ENCODE measurements around the gene ADD3. TPM values are rescaled to one million over a fixed set of nuclear protein-coding genes. Genes with fewer than 3 reads are reported as not detected.

ADD3 gene
- total RNA-seq, 2 experiments from 2014 or later: 212 to 227 TPM

DNA sequence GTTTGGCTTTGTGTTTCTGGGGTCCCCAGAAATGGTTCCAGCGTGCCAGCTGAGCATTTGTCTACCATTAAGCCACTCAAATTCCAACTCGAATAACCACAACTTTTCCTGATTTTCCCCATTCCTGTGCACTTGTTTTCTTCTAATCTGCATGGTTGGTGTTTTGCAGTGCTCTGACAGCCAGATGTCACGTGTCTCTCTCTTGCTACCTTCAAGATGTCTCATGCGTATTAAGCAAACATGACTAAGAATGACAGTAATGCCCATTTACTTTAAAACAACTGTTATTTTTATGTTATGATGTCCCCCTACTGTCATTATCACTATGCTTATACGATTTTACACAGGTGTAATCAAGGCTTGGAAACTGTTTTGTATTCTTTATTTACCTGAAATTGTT, 164.4 kb downstream of the ADD3 start:
- no peak overlapping the region for H3K27ac Mint-ChIP-seq
- H3K4me1 Mint-ChIP-seq: peaks cover 23% of the 10 kb centered on the region
- POLR2A ChIA-PET: interaction anchor here (0.6 to 0.7 kb wide), 2 partner anchors 11 to 219 kb away, joined by 4 to 6 read pairs; no protein-coding TSS in a partner anchor
- ATAC-seq (ENCODE audit: low read depth) (no peak), DNase-seq (no peak)
- no peak overlapping the region for H3K4me3 Mint-ChIP-seq
- no peaks in the 10 kb centered on the region for H3K9me3 Mint-ChIP-seq
- no peaks in the 10 kb centered on the region for H3K36me3 Mint-ChIP-seq
- peaks cover 83% of the 10 kb centered on the region for H3K27me3 Mint-ChIP-seq

DNA sequence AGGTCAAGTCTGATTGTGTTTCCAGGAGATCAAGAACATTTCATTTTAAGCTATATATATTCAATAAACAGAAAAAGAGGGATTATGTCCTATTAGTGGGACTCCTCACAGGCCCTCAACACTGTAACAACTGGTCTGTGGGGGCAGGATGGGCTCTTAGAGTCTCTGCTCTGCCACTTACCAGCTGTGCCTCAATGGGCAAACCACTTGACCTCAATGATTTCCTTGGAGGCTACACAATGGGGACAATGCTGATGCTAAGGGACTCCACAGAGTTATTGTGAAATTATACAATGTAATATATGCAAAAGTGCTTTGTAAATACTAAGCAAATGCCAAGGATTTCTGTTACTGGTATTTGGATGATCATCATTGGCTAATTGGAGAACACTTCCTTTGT, 166.4 kb downstream of the ADD3 start:
- ATAC-seq (ENCODE audit: low read depth) (no peak), DNase-seq (no peak)
- H3K27ac Mint-ChIP-seq: no peak overlapping the region
- no peaks in the 10 kb centered on the region for H3K9me3 Mint-ChIP-seq
- POLR2A ChIA-PET: no interaction called here
- peaks cover 81% of the 10 kb centered on the region for H3K27me3 Mint-ChIP-seq
- no peak overlapping the region for H3K4me3 Mint-ChIP-seq
- peaks cover 14% of the 10 kb centered on the region for H3K4me1 Mint-ChIP-seq
- no peaks in the 10 kb centered on the region for H3K36me3 Mint-ChIP-seq

DNA sequence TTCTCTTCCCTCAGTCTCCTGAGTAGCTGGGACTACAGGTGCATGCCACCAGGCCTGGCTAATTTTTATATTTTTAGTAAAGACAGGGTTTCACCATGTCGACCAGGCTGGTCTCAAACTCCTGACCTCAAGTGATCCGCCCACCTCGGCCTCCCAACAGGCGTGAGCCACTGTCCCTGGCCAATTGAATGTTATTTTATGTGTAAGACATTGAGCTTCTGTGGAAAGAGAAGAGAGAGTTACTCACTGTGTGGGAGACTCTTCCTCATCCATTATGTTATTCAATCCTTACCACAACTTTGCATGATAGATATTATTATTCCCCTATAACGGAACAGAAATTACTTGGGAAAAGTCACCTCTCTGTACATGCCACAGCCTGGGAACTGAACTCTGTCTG, 167.0 kb downstream of the ADD3 start:
- ATAC-seq (ENCODE audit: low read depth) (no peak), DNase-seq (no peak)
- Mint-ChIP-seq H3K4me3 (no peak overlapping the region), H3K4me1 (peaks cover 14% of the 10 kb centered on the region), H3K27ac (no peak overlapping the region), H3K9me3 (no peaks in the 10 kb centered on the region), H3K27me3 (peaks cover 79% of the 10 kb centered on the region), H3K36me3 (no peaks in the 10 kb centered on the region)
- POLR2A ChIA-PET: no interaction called here

DNA sequence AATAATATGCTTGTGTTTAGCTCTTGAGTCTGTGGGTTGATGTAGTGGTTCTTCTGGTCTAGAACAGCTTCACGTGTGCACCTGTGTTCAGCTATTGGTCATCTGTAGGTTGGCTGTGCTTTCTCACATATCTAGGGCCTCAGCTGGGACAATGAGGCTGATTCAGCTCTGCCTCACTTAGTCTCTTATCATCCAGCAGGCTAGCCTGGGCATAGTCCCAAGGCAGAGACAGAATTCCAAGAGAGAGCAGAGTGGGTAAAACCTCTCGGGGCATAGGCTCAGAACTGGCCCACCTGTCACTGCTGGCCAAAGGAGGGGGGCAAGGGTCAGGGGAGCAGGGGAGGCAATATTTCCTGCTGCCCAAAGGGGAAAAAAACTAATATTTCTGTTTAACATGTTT, 167.6 kb downstream of the ADD3 start:
- peaks cover 14% of the 10 kb centered on the region for H3K4me1 Mint-ChIP-seq
- POLR2A ChIA-PET: no interaction called here
- ATAC-seq (ENCODE audit: low read depth) (no peak), DNase-seq (no peak)
- H3K9me3 Mint-ChIP-seq: no peaks in the 10 kb centered on the region
- no peaks in the 10 kb centered on the region for H3K36me3 Mint-ChIP-seq
- no peak overlapping the region for H3K27ac Mint-ChIP-seq
- H3K27me3 Mint-ChIP-seq: peaks cover 75% of the 10 kb centered on the region
- no peak overlapping the region for H3K4me3 Mint-ChIP-seq

DNA sequence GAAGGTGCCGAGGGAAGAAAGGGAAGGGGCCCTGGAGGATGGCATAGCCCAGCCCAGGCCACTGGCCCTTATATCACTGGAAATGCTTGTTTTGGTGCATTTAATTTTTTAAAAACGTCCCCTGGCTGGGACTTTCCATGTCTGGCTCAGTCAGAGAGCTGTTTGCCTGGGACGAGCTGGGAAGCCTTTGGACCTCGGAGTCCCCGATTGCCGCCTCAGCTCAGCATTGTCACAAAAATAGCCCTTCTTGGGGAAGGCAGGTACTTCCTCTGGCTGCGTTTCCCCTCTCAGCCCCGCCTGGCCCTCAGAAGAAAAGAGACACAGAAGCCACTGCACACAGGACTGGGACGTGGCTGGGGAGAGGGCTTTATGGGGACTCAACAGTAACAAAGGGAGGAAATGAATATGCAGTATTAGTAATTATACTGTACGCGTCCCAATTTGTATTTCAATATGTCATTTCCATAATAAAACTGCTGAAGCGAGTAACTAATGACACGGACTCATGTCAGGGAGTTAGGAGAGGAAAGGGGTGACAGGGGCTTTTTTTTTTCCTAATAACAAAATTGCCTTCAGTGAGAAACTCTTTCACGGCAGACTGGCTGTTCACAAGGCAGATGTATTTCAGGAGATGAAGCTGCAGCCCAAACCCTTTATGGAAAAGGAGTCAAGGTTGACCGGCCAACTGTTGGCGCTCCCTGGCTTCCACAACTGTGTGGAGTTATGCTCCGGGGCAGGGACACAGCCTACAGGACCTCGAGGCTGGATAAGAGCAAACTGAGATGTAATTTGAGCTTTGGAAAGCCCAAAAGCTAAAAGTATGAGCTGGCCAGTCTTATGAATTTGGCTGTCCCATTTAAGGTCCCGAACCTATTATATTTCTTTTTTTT, 168.6 kb downstream of the ADD3 start:
- Mint-ChIP-seq H3K27me3 (peaks cover 65% of the 10 kb centered on the region), H3K4me1 (peaks cover 9% of the 10 kb centered on the region), H3K4me3 (peak overlapping the region; percentile 22), H3K9me3 (no peaks in the 10 kb centered on the region), H3K36me3 (no peaks in the 10 kb centered on the region), H3K27ac (no peak overlapping the region)
- DNase-seq: no peak
- POLR2A ChIA-PET: no interaction called here
- no peak for ATAC-seq (ENCODE audit: low read depth)

DNA sequence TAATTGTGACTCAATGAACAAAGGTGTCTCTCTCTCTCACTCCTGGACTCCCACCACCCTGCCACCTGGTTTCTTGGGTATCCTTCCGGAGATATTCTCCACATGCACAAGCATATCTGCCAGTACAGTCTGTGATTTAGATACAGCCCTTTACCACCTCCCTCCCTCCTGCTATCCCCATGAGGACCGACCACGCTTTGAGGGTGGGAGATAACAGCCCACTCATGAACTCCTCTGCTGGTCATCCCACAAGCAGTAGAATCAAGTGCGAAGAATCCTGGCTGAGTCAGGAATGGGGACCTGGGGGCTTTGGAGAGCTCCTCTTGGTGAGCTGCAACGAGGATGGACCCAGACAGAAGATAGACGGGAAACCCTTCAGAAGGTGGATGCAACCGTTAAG, 171.4 kb downstream of the ADD3 start:
- H3K9me3 Mint-ChIP-seq: no peaks in the 10 kb centered on the region
- peaks cover 9% of the 10 kb centered on the region for H3K4me1 Mint-ChIP-seq
- POLR2A ChIA-PET: interaction anchor here (0.7 kb wide), 2 partner anchors 14 to 162 kb away, joined by 3 read pairs; no protein-coding TSS in a partner anchor
- no peak for DNase-seq
- H3K4me3 Mint-ChIP-seq: no peak overlapping the region
- no peak overlapping the region for H3K27ac Mint-ChIP-seq
- no peak for ATAC-seq (ENCODE audit: low read depth)
- H3K27me3 Mint-ChIP-seq: peaks cover 54% of the 10 kb centered on the region
- no peaks in the 10 kb centered on the region for H3K36me3 Mint-ChIP-seq

DNA sequence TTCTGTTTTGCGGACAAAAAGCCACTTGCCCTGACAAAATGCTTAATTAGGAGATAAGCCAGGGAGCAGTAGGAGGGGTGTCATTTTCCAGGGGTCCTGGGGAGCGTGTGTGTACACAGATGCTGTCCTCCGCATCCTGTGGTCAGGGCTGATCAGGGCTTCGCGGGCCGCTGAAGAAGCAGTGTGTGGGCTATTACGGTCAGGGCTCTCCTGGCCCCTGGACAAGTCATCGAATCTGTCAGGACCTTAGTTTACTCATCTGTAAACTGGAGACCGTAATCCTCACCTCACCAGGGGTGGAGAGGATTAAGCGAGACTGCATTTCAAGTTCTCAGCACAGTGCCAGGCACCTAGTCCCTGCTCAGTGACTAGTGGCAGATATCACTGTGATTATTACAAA, 173.7 kb downstream of the ADD3 start:
- no peak for DNase-seq
- Mint-ChIP-seq H3K27me3 (peaks cover 42% of the 10 kb centered on the region), H3K9me3 (no peaks in the 10 kb centered on the region), H3K4me3 (no peak overlapping the region), H3K4me1 (peaks cover 3% of the 10 kb centered on the region), H3K36me3 (no peaks in the 10 kb centered on the region), H3K27ac (no peak overlapping the region)
- no peak for ATAC-seq (ENCODE audit: low read depth)
- POLR2A ChIA-PET: no interaction called here

DNA sequence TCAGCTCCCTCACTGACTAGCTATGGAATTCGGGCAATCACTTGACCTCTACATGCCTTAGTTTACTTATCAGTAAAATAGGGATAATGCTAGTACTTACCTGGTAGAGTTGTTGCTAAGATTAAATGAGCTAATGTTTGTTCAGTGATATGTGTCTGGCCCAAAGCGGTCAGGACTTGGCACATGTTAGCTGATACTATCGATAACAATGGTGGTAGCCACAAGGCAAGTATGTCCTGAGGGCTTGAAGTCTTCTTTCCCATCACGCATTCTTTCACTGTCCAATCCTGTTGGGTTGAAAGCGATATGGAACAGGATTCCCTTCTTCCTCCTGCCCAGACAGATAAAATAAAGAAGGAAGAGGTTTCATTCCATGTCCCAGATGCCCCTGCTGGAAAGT, 174.1 kb downstream of the ADD3 start:
- H3K4me3 Mint-ChIP-seq: no peak overlapping the region
- H3K27me3 Mint-ChIP-seq: peaks cover 43% of the 10 kb centered on the region
- H3K36me3 Mint-ChIP-seq: no peaks in the 10 kb centered on the region
- POLR2A ChIA-PET: no interaction called here
- no peak for DNase-seq
- ATAC-seq (ENCODE audit: low read depth): no peak
- H3K9me3 Mint-ChIP-seq: no peaks in the 10 kb centered on the region
- no peak overlapping the region for H3K27ac Mint-ChIP-seq
- no peaks in the 10 kb centered on the region for H3K4me1 Mint-ChIP-seq

DNA sequence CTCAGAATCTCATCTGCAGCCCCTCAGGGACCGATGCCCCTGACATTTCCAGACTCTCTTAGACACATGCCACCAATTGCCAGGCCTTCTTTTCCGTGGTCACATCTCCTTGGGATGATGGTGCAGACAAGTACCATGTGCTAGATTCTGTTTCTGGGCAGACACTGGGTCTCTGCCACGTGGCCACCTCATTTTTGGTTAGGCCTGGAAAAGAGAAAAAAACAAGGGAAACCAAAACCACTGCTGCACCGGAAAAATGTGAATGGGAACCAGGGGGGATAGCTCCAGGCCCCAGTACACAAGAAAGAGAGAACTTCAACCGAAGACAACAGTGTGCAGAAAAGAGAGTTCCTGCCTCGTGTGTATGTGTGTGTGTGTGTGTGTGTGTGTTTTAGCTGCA, 176.6 kb downstream of the ADD3 start:
- H3K9me3 Mint-ChIP-seq: no peaks in the 10 kb centered on the region
- peaks cover 37% of the 10 kb centered on the region for H3K27me3 Mint-ChIP-seq
- no peaks in the 10 kb centered on the region for H3K4me1 Mint-ChIP-seq
- no peak overlapping the region for H3K27ac Mint-ChIP-seq
- no peak for DNase-seq
- POLR2A ChIA-PET: no interaction called here
- no peaks in the 10 kb centered on the region for H3K36me3 Mint-ChIP-seq
- no peak for ATAC-seq (ENCODE audit: low read depth)
- H3K4me3 Mint-ChIP-seq: no peak overlapping the region

Other genes with a start within 250 kb of the ADD3 start
- gene XPNPEP1, start 84.5 kb upstream of the ADD3 start, total RNA-seq: 10 to 100 TPM; 92.9 to 99.4 TPM
- 10 to 100 TPM; 29.8 to 33.2 TPM for gene MXI1, start 199.6 kb downstream of the ADD3 start, total RNA-seq